Right lobe of liver (tissue), 4 donors: Measurements from ENCODE around the gene CEP72.

Experiments used
- CTCF ChIP-seq, 4 donors: fragments of 200-600 bp in 3 of 4; fragments of 450-650 bp in 1 of 4; IDR thresholded peaks; one replicate each; pipeline versions ENCODE4 v1.5.1 to v1.8.0; 2016 to 2022; ENCODE audit warnings: antibody characterized with exemption in 4 of 4, mild to moderate bottlenecking in 2 of 4
- POLR2A ChIP-seq: fragments of 450-650 bp; IDR thresholded peaks from one replicate; pipeline ENCODE4 v1.6.1; 2017; ENCODE audit warnings: antibody characterized with exemption, mild to moderate bottlenecking
- donor health status: DM: no; HTN: no; CAD: no.
- donor health status: DM: no; HTN: no; CAD: no.
- donor health status: DM: no; HTN: yes; CAD: no.

- TF ChIP-seq CTCF (IDR thresholded peaks at IDR 0.05) (no peak), POLR2A (no peak)
Measured at GRCh38 chr5:569358-569867, 42.7 kb upstream of the CEP72 start.
